CD4-positive, alpha-beta T cell (primary cell): ENCODE results near the gene GALM. TPM values are rescaled to one million over a fixed set of nuclear protein-coding genes. Genes with fewer than 3 reads are reported as not detected.
A peak's percentile ranks its signal among the peaks of the same experiment; 100 is the strongest.

Experiments
- ATAC-seq: fragments of 200-7000 bp; cut with Tn5 transposase; one replicate; pipeline ENCODE4 v1.10.0; 2022; ENCODE audit warnings: mild to moderate bottlenecking; ENCODE audit not compliant: poor library complexity
- CTCF ChIA-PET: fragments of 350-600 bp; sonication (Branson Sonifier 250); formaldehyde crosslinking; loops from one replicate; lab custom pipeline; 2021; ENCODE audit warnings: antibody characterized with exemption, inconsistent platforms; lab: Charles Lee
- POLR2A ChIA-PET: fragments of 350-600 bp; sonication (Branson Sonifier 250); formaldehyde crosslinking; loops from one replicate; lab custom pipeline; 2021; ENCODE audit warnings: antibody characterized with exemption, inconsistent platforms; lab: Charles Lee
- DNase-seq, 14 experiments: peaks; one replicate each; pipeline ENCODE4 v3.0.0-alpha.2; 2013 to 2020; ENCODE audit warnings: mixed read lengths in 2 of 14
- H3K27ac ChIP-seq, 2 donors: one replicate each; pipeline versions ENCODE4 v1.5.1 to v1.7.0; 2013; ENCODE audit warnings: low read length in 2 of 2, low read depth in 1 of 2, mild to moderate bottlenecking in 1 of 2
- H3K27me3 ChIP-seq, 2 experiments: 1 replicate in 1 of 2; 2 replicates in 1 of 2; pipeline versions ENCODE4 v1.6.1 to v1.7.0; 2013; ENCODE audit warnings: low read length in 2 of 2, control low read depth in 1 of 2, mild to moderate bottlenecking in 1 of 2, moderate library complexity in 1 of 2; ENCODE audit not compliant: insufficient read depth in 2 of 2, control insufficient read depth in 1 of 2
- H3K36me3 ChIP-seq: one replicate; pipeline ENCODE4 v1.6.1; 2013; ENCODE audit warnings: low read length, control low read depth; ENCODE audit not compliant: insufficient read depth
- H3K4me1 ChIP-seq: one replicate; pipeline ENCODE4 v1.6.1; 2013; ENCODE audit warnings: low read length, control low read depth; ENCODE audit not compliant: insufficient read depth
- H3K4me3 ChIP-seq: one replicate; pipeline ENCODE4 v1.5.1; 2013; ENCODE audit warnings: mild to moderate bottlenecking, low read length, moderate library complexity
- H3K9me3 ChIP-seq, 2 experiments: 1 replicate in 1 of 2; 2 replicates in 1 of 2; pipeline versions ENCODE4 v1.6.1 to v1.7.0; 2013; ENCODE audit warnings: low read length in 2 of 2, mild to moderate bottlenecking in 2 of 2, control low read depth in 1 of 2, moderate library complexity in 1 of 2; ENCODE audit not compliant: control insufficient read depth in 1 of 2, insufficient read depth in 1 of 2
- H3K27ac Mint-ChIP-seq: one replicate; pipeline ENCODE4 v1.8.0; 2020; ENCODE audit warnings: mixed read lengths
- H3K27me3 Mint-ChIP-seq: one replicate; pipeline ENCODE4 v1.8.0; 2021; ENCODE audit warnings: mixed read lengths
- H3K36me3 Mint-ChIP-seq: one replicate; pipeline ENCODE4 v1.8.0; 2021; ENCODE audit warnings: low read depth, mixed read lengths
- H3K4me1 Mint-ChIP-seq: one replicate; pipeline ENCODE4 v1.8.0; 2021; ENCODE audit warnings: low read depth, mixed read lengths
- H3K4me3 Mint-ChIP-seq: one replicate; pipeline ENCODE4 v1.8.0; 2020; ENCODE audit warnings: mild to moderate bottlenecking, mixed read lengths
- H3K9me3 Mint-ChIP-seq: one replicate; pipeline ENCODE4 v1.8.0; 2020; ENCODE audit warnings: mixed read lengths
- intact Hi-C, 2 experiments: fragments of 100-400 bp; cut with DNase I in 1 of 2; cut with micrococcal nuclease in 1 of 2; formaldehyde crosslinking; loops; one replicate each; pipeline versions ENCODE4 v1.15.1 to v1.9.0; 2023 to 2025; cut with DNase I, micrococcal nuclease
- total RNA-seq, 174 experiments: library from RNA in 2 of 174; stranded (reverse) in 2 of 174; gene quantifications; one replicate each; pipeline ENCODE4 v1.2.3 and lab custom pipeline; 2021 to 2026
- TF ChIP-seq, protein P1 (sequence below): fragments of 200-600 bp; IDR thresholded peaks from one replicate; pipeline ENCODE4 v1.8.0; 2022; ENCODE audit warnings: antibody characterized with exemption, mild to moderate bottlenecking

Gene GALM
- total RNA-seq, 2 experiments from 2014 or later = 5.9 to 7.0 TPM

DNA sequence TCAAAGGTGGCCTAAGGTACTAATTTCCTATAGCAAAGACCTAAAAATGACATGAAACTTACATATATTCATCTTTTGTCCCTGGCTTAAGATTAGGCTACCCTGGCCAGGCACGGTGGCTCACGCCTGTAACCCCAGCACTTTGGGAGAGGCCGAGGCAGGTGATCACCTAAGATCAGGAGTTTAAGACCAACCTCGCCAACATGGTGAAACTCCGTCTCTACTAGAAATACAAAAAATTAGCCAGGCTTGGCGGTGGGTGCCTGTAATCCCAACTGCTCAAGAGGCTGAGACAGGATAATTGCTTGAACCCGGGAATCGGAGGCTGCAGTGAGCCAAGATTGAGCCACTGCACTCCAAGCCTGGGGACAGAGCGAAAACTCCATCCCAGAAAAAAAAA lies 79.4 kb downstream of the GALM start:
- H3K27ac Mint-ChIP-seq = peak overlapping the region; percentile 94
- H3K4me1 Mint-ChIP-seq = peaks cover 82% of the 10 kb centered on the region
- no peaks in the 10 kb centered on the region for H3K27me3 Mint-ChIP-seq
- Histone ChIP-seq H3K36me3 (peaks cover 87% of the 10 kb centered on the region), H3K9me3 (no peaks in the 10 kb centered on the region), H3K27me3 (no peaks in the 10 kb centered on the region), H3K4me3 (no peak overlapping the region), H3K27ac (no peak overlapping the region), H3K4me1 (peaks cover 38% of the 10 kb centered on the region)
- DNase-seq = peak in 1 of 14 experiments; percentile 16
- TF ChIP-seq, protein P1, sequence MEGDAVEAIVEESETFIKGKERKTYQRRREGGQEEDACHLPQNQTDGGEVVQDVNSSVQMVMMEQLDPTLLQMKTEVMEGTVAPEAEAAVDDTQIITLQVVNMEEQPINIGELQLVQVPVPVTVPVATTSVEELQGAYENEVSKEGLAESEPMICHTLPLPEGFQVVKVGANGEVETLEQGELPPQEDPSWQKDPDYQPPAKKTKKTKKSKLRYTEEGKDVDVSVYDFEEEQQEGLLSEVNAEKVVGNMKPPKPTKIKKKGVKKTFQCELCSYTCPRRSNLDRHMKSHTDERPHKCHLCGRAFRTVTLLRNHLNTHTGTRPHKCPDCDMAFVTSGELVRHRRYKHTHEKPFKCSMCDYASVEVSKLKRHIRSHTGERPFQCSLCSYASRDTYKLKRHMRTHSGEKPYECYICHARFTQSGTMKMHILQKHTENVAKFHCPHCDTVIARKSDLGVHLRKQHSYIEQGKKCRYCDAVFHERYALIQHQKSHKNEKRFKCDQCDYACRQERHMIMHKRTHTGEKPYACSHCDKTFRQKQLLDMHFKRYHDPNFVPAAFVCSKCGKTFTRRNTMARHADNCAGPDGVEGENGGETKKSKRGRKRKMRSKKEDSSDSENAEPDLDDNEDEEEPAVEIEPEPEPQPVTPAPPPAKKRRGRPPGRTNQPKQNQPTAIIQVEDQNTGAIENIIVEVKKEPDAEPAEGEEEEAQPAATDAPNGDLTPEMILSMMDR = no peak
- H3K36me3 Mint-ChIP-seq = peaks cover 93% of the 10 kb centered on the region
- POLR2A ChIA-PET = interaction anchor here (3.5 kb wide), 1 partner anchor 163 kb away, joined by 15 read pairs; no protein-coding TSS in a partner anchor
- intact Hi-C loops = loop anchor here in 1 of 2 experiments (10.0 kb wide), 1 partner anchor 1660 kb away; the partner anchor contains the start of genes GPATCH11 and HEATR5B
- peak overlapping the region; percentile 72 for H3K4me3 Mint-ChIP-seq
- no peaks in the 10 kb centered on the region for H3K9me3 Mint-ChIP-seq
- ATAC-seq = no peak
- CTCF ChIA-PET = interaction anchor here (2.2 kb wide), 1 partner anchor 164 kb away, joined by 8 read pairs; no protein-coding TSS in a partner anchor

GRCh38 chr2:38747007-38747424 lies 81.1 kb downstream of the GALM start:
- H3K27ac ChIP-seq = peak overlapping the region; percentile 43 to 49
- peaks cover 98% of the 10 kb centered on the region for H3K36me3 Mint-ChIP-seq
- intact Hi-C loops = loop anchor here in 1 of 2 experiments (10.0 kb wide), 1 partner anchor 1662 kb away; the partner anchor contains the start of genes GPATCH11 and HEATR5B
- peaks cover 33% of the 10 kb centered on the region for H3K4me1 ChIP-seq
- ATAC-seq (no peak), DNase-seq (peak in 1 of 14 experiments; percentile 23)
- peak overlapping the region; percentile 94 for H3K27ac Mint-ChIP-seq
- peaks cover 4% of the 10 kb centered on the region for H3K27me3 Mint-ChIP-seq
- peaks cover 80% of the 10 kb centered on the region for H3K4me1 Mint-ChIP-seq
- H3K36me3 ChIP-seq = peaks cover 79% of the 10 kb centered on the region
- no peaks in the 10 kb centered on the region for H3K9me3 Mint-ChIP-seq
- ChIA-PET CTCF (interaction anchor here (1.0 to 2.2 kb wide), 5 partner anchors 65 to 183 kb away, joined by 3 to 8 read pairs (median 5); no protein-coding TSS in a partner anchor), POLR2A (interaction anchor here (0.8 to 3.5 kb wide), 7 partner anchors 11 to 182 kb away, joined by 3 to 15 read pairs (median 4); partner anchors contain the start of gene HNRNPLL)
- H3K27me3 ChIP-seq = no peaks in the 10 kb centered on the region
- peak overlapping the region; percentile 2 for H3K4me3 ChIP-seq
- peak overlapping the region; percentile 99 for H3K4me3 Mint-ChIP-seq
- TF ChIP-seq, protein P1 = no peak
- H3K9me3 ChIP-seq = no peaks in the 10 kb centered on the region

GRCh38 chr2:38747819-38748218 lies 81.9 kb downstream of the GALM start:
- TF ChIP-seq, protein P1 = no peak
- H3K27me3 Mint-ChIP-seq = peaks cover 4% of the 10 kb centered on the region
- H3K4me1 ChIP-seq = peaks cover 35% of the 10 kb centered on the region
- CTCF ChIA-PET = interaction anchor here (1.4 to 1.9 kb wide), 2 partner anchors 144 to 184 kb away, joined by 5 to 7 read pairs; no protein-coding TSS in a partner anchor
- peak overlapping the region; percentile 99 for H3K4me3 Mint-ChIP-seq
- no peak for DNase-seq
- no peaks in the 10 kb centered on the region for H3K27me3 ChIP-seq
- H3K27ac ChIP-seq = peak overlapping the region; percentile 43 to 49
- ATAC-seq = no peak
- no peaks in the 10 kb centered on the region for H3K9me3 ChIP-seq
- H3K9me3 Mint-ChIP-seq = no peaks in the 10 kb centered on the region
- peak overlapping the region; percentile 2 for H3K4me3 ChIP-seq
- H3K4me1 Mint-ChIP-seq = peaks cover 81% of the 10 kb centered on the region
- intact Hi-C loops = loop anchor here in 1 of 2 experiments (10.0 kb wide), 1 partner anchor 1663 kb away; the partner anchor contains the start of genes GPATCH11 and HEATR5B
- peaks cover 73% of the 10 kb centered on the region for H3K36me3 ChIP-seq
- peak overlapping the region; percentile 94 for H3K27ac Mint-ChIP-seq
- POLR2A ChIA-PET = interaction anchor here (1.0 to 3.5 kb wide), 5 partner anchors 38 to 166 kb away, joined by 3 to 15 read pairs (median 4); partner anchors contain the start of gene HNRNPLL
- H3K36me3 Mint-ChIP-seq = peaks cover 91% of the 10 kb centered on the region
